ENCODE results near the gene HIPK2.

Gene HIPK2

GRCh38 chr7:139643951-139644585, 133.7 kb downstream of the HIPK2 start:
- Histone ChIP-seq H3K27me3 (replicated peaks; ENCODE audit: control insufficient read depth, insufficient read depth, low read length) (no peaks in the 10 kb centered on the region), H3K9ac (ENCODE audit: low read length) (no peak overlapping the region), H3K36me3 (ENCODE audit: control insufficient read depth, insufficient read depth, low read length, severe bottlenecking) (peaks cover 27% of the 10 kb centered on the region), H3K9me3 (ENCODE audit: control insufficient read depth, low read length) (no peaks in the 10 kb centered on the region), H3K4me3 (ENCODE audit: low read length) (no peak overlapping the region), H3K4me1 (ENCODE audit: control insufficient read depth, insufficient read depth, low read length) (peaks cover 5% of the 10 kb centered on the region)
- no peak for DNase-seq (ENCODE audit: low read depth)

- Histone ChIP-seq H3K9ac (ENCODE audit: low read length) (no peak overlapping the region), H3K9me3 (ENCODE audit: control insufficient read depth, low read length) (no peaks in the 10 kb centered on the region), H3K4me1 (ENCODE audit: control insufficient read depth, insufficient read depth, low read length) (peaks cover 5% of the 10 kb centered on the region), H3K27me3 (replicated peaks; ENCODE audit: control insufficient read depth, insufficient read depth, low read length) (no peaks in the 10 kb centered on the region), H3K4me3 (ENCODE audit: low read length) (no peak overlapping the region), H3K36me3 (ENCODE audit: control insufficient read depth, insufficient read depth, low read length, severe bottlenecking) (peaks cover 27% of the 10 kb centered on the region)
- DNase-seq (ENCODE audit: low read depth) = no peak
These were observed 135.5 kb downstream of the HIPK2 start for GRCh38 chr7:139642283-139642682.

- DNase-seq (ENCODE audit: low read depth) = no peak
- H3K4me1 ChIP-seq (ENCODE audit: control insufficient read depth, insufficient read depth, low read length) = peaks cover 5% of the 10 kb centered on the region
- no peaks in the 10 kb centered on the region for H3K9me3 ChIP-seq (ENCODE audit: control insufficient read depth, low read length)
- peaks cover 27% of the 10 kb centered on the region for H3K36me3 ChIP-seq (ENCODE audit: control insufficient read depth, insufficient read depth, low read length, severe bottlenecking)
- H3K27me3 ChIP-seq (replicated peaks; ENCODE audit: control insufficient read depth, insufficient read depth, low read length) = no peaks in the 10 kb centered on the region
- H3K9ac ChIP-seq (ENCODE audit: low read length) = peak overlapping the region; percentile 35
- no peak overlapping the region for H3K4me3 ChIP-seq (ENCODE audit: low read length)
These were observed 136.3 kb downstream of the HIPK2 start for GRCh38 chr7:139641337-139641992.

GRCh38 chr7:139640681-139641080, 137.1 kb downstream of the HIPK2 start:
- Histone ChIP-seq H3K27me3 (replicated peaks; ENCODE audit: control insufficient read depth, insufficient read depth, low read length) (no peaks in the 10 kb centered on the region), H3K36me3 (ENCODE audit: control insufficient read depth, insufficient read depth, low read length, severe bottlenecking) (peaks cover 27% of the 10 kb centered on the region), H3K9ac (ENCODE audit: low read length) (no peak overlapping the region), H3K4me1 (ENCODE audit: control insufficient read depth, insufficient read depth, low read length) (peaks cover 5% of the 10 kb centered on the region), H3K4me3 (ENCODE audit: low read length) (no peak overlapping the region), H3K9me3 (ENCODE audit: control insufficient read depth, low read length) (no peaks in the 10 kb centered on the region)
- DNase-seq (ENCODE audit: low read depth) = no peak

- H3K4me1 ChIP-seq (ENCODE audit: control insufficient read depth, insufficient read depth, low read length) = peaks cover 5% of the 10 kb centered on the region
- H3K36me3 ChIP-seq (ENCODE audit: control insufficient read depth, insufficient read depth, low read length, severe bottlenecking) = peaks cover 27% of the 10 kb centered on the region
- DNase-seq (ENCODE audit: low read depth) = no peak
- H3K9ac ChIP-seq (ENCODE audit: low read length) = no peak overlapping the region
- H3K27me3 ChIP-seq (replicated peaks; ENCODE audit: control insufficient read depth, insufficient read depth, low read length) = no peaks in the 10 kb centered on the region
- H3K9me3 ChIP-seq (ENCODE audit: control insufficient read depth, low read length) = no peaks in the 10 kb centered on the region
- H3K4me3 ChIP-seq (ENCODE audit: low read length) = no peak overlapping the region
These were observed 138.2 kb downstream of the HIPK2 start for GRCh38 chr7:139639563-139639962.

- H3K9me3 ChIP-seq (ENCODE audit: control insufficient read depth, low read length) = no peaks in the 10 kb centered on the region
- H3K4me1 ChIP-seq (ENCODE audit: control insufficient read depth, insufficient read depth, low read length) = no peaks in the 10 kb centered on the region
- no peak overlapping the region for H3K9ac ChIP-seq (ENCODE audit: low read length)
- no peaks in the 10 kb centered on the region for H3K27me3 ChIP-seq (replicated peaks; ENCODE audit: control insufficient read depth, insufficient read depth, low read length)
- no peak for DNase-seq (ENCODE audit: low read depth)
- peaks cover 33% of the 10 kb centered on the region for H3K36me3 ChIP-seq (ENCODE audit: control insufficient read depth, insufficient read depth, low read length, severe bottlenecking)
- H3K4me3 ChIP-seq (ENCODE audit: low read length) = no peak overlapping the region
These were observed 142.1 kb downstream of the HIPK2 start for GRCh38 chr7:139635526-139636302.

- H3K36me3 ChIP-seq (ENCODE audit: control insufficient read depth, insufficient read depth, low read length, severe bottlenecking) = peaks cover 42% of the 10 kb centered on the region
These were observed 143.7 kb downstream of the HIPK2 start for GRCh38 chr7:139634087-139634486.

GRCh38 chr7:139631520-139632031, 146.2 kb downstream of the HIPK2 start:
- DNase-seq (ENCODE audit: low read depth) = no peak
- Histone ChIP-seq H3K9ac (ENCODE audit: low read length) (no peak overlapping the region), H3K4me3 (ENCODE audit: low read length) (no peak overlapping the region), H3K36me3 (ENCODE audit: control insufficient read depth, insufficient read depth, low read length, severe bottlenecking) (peaks cover 67% of the 10 kb centered on the region), H3K4me1 (ENCODE audit: control insufficient read depth, insufficient read depth, low read length) (no peaks in the 10 kb centered on the region), H3K27me3 (replicated peaks; ENCODE audit: control insufficient read depth, insufficient read depth, low read length) (no peaks in the 10 kb centered on the region), H3K9me3 (ENCODE audit: control insufficient read depth, low read length) (no peaks in the 10 kb centered on the region)

More at GRCh38 chr7:139634087-139634486, 143.7 kb downstream of the HIPK2 start:
- H3K9me3 ChIP-seq (ENCODE audit: control insufficient read depth, low read length) = no peaks in the 10 kb centered on the region
- no peak overlapping the region for H3K9ac ChIP-seq (ENCODE audit: low read length)
- H3K27me3 ChIP-seq (replicated peaks; ENCODE audit: control insufficient read depth, insufficient read depth, low read length) = no peaks in the 10 kb centered on the region
- no peaks in the 10 kb centered on the region for H3K4me1 ChIP-seq (ENCODE audit: control insufficient read depth, insufficient read depth, low read length)
- no peak overlapping the region for H3K4me3 ChIP-seq (ENCODE audit: low read length)
- DNase-seq (ENCODE audit: low read depth) = no peak

- H3K36me3 ChIP-seq (ENCODE audit: control insufficient read depth, insufficient read depth, low read length, severe bottlenecking) = peaks cover 73% of the 10 kb centered on the region
- no peak overlapping the region for H3K4me3 ChIP-seq (ENCODE audit: low read length)
- no peaks in the 10 kb centered on the region for H3K4me1 ChIP-seq (ENCODE audit: control insufficient read depth, insufficient read depth, low read length)
- DNase-seq (ENCODE audit: low read depth) = no peak
- no peaks in the 10 kb centered on the region for H3K27me3 ChIP-seq (replicated peaks; ENCODE audit: control insufficient read depth, insufficient read depth, low read length)
- H3K9ac ChIP-seq (ENCODE audit: low read length) = no peak overlapping the region
- no peaks in the 10 kb centered on the region for H3K9me3 ChIP-seq (ENCODE audit: control insufficient read depth, low read length)
These were observed 146.9 kb downstream of the HIPK2 start for GRCh38 chr7:139630643-139631519.

GRCh38 chr7:139629392-139630082, 148.3 kb downstream of the HIPK2 start:
- no peak overlapping the region for H3K4me3 ChIP-seq (ENCODE audit: low read length)
- H3K9me3 ChIP-seq (ENCODE audit: control insufficient read depth, low read length) = no peaks in the 10 kb centered on the region
- no peaks in the 10 kb centered on the region for H3K27me3 ChIP-seq (replicated peaks; ENCODE audit: control insufficient read depth, insufficient read depth, low read length)
- no peak overlapping the region for H3K9ac ChIP-seq (ENCODE audit: low read length)
- DNase-seq (ENCODE audit: low read depth) = no peak
- peaks cover 81% of the 10 kb centered on the region for H3K36me3 ChIP-seq (ENCODE audit: control insufficient read depth, insufficient read depth, low read length, severe bottlenecking)
- no peaks in the 10 kb centered on the region for H3K4me1 ChIP-seq (ENCODE audit: control insufficient read depth, insufficient read depth, low read length)
